PC-3 (cell line): Measurements from ENCODE around the gene ZNF616.

Source experiments
- CTCF ChIP-seq: fragments of 300-600 bp; sonication (generic); conservative IDR thresholded peaks from 2 replicates; pipeline ENCODE4 v1.5.1; 2017; ENCODE audit warnings: antibody characterized with exemption, low read depth, mild to moderate bottlenecking, low read length
- EZH2 ChIP-seq: fragments of 300-600 bp; sonication (generic); IDR thresholded peaks from one replicate; pipeline ENCODE4 v1.6.1; 2017; ENCODE audit warnings: antibody characterized with exemption, mild to moderate bottlenecking, low read length; ENCODE audit not compliant: unreplicated experiment

GRCh38 chr19:52141203-52141602 lies 1.5 kb upstream of the ZNF616 start:
- TF ChIP-seq CTCF (no peak), EZH2 (no peak)
